NK-92 (cell line): ENCODE measurements around the gene FRYL.

Experiments
- DNase-seq: peaks from one replicate; lab custom pipeline; 2025; ENCODE audit not compliant: unreplicated experiment; lab: John Stamatoyannopoulos, UW

The FRYL gene

GRCh38 chr4:48493452-48494100 is 286.5 kb downstream of the FRYL start:
- DNase-seq, result no peak

GRCh38 chr4:48491514-48492176 is 288.4 kb downstream of the FRYL start:
- no peak for DNase-seq

- no peak for DNase-seq
These were observed 289.2 kb downstream of the FRYL start for GRCh38 chr4:48490680-48491513.

- no peak for DNase-seq
These were observed 289.9 kb downstream of the FRYL start, which contains the start of gene ZAR1 for GRCh38 chr4:48490012-48490679. Gene ZAR1 (plus strand): TSS chr4:48490252. CDS start chr4:48490292, 40 bp downstream.

- no peak for DNase-seq
These were observed 290.4 kb downstream of the FRYL start for GRCh38 chr4:48489683-48490011.

GRCh38 chr4:48484494-48485168 is 295.4 kb downstream of the FRYL start:
- no peak for DNase-seq

GRCh38 chr4:48483777-48484493 is 296.1 kb downstream of the FRYL start:
- no peak for DNase-seq

- DNase-seq, result no peak
These were observed 296.9 kb downstream of the FRYL start, which contains the start of gene SLC10A4 for GRCh38 chr4:48483006-48483776. Gene SLC10A4 (plus strand): TSS chr4:48483343. CDS start chr4:48483562, 219 bp downstream.

- DNase-seq, result no peak
These were observed 298.5 kb downstream of the FRYL start for GRCh38 chr4:48481581-48481980.

- DNase-seq, result no peak
These were observed 301.8 kb downstream of the FRYL start for GRCh38 chr4:48478273-48478672.

GRCh38 chr4:48475770-48476169 is 304.3 kb downstream of the FRYL start:
- DNase-seq, result no peak

- DNase-seq, result no peak
These were observed 307.3 kb downstream of the FRYL start for GRCh38 chr4:48472794-48473193.

GRCh38 chr4:48470570-48470969 is 309.5 kb downstream of the FRYL start:
- DNase-seq, result no peak

GRCh38 chr4:48470137-48470536 is 309.9 kb downstream of the FRYL start:
- no peak for DNase-seq

GRCh38 chr4:48467891-48468290 is 312.2 kb downstream of the FRYL start:
- DNase-seq, result no peak

- DNase-seq, result no peak
These were observed 312.6 kb downstream of the FRYL start for GRCh38 chr4:48467442-48467841.

GRCh38 chr4:48462363-48462762 is 317.7 kb downstream of the FRYL start:
- no peak for DNase-seq

GRCh38 chr4:48461000-48461399 is 319.1 kb downstream of the FRYL start:
- no peak for DNase-seq

- DNase-seq, result no peak
These were observed 325.5 kb downstream of the FRYL start for GRCh38 chr4:48454591-48454990.
